HG03025 (cell line): Measurements from ENCODE around the gene ATG3.
A peak's percentile ranks its signal among the peaks of the same experiment; 100 is the strongest.
"Not testable (repeated sequence)": the region's sequence is repeated elsewhere in the genome, so short reads cannot be mapped to it uniquely, and the experiment has no call there.

Experiments
- ATAC-seq: cut with Tn5 transposase; IDR thresholded peaks from one replicate; pipeline ENCODE4 v1.9.1; 2021; ENCODE audit warnings: mild to moderate bottlenecking, moderate library complexity; ENCODE audit not compliant: unreplicated experiment, low FRiP score

ATG3 gene

DNA sequence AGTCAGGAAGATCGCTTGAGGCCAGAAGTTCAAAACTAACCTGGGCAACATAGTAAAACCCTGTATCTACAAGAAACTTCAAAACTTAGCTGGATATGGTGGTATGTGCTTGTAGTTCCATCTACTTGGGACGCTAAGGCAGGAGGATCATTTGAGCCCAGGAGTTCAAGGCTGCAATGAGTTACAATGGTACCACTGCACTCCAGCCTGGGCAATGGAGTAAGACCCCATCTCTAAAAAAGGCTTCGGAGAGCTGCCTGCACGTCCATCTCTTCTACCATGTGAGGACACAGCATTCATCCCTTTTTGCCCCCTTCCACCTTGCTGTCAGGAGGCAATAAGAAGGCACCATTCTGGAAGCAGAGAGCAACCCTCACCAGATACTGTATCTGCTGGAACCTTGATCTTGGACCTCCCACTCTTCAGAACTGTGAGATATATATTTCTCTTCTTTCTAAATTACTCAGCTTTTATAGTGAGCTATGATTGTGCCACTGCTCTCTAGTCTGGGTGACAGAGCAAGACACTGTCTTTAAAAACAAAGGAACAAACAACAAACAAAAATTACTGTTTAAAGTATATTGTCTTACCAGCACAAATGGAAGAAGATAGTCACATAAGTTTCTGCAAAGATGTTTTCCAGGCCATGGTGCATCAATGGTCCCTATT is 58.3 kb downstream of the ATG3 start:
- ATAC-seq, result no peak

DNA sequence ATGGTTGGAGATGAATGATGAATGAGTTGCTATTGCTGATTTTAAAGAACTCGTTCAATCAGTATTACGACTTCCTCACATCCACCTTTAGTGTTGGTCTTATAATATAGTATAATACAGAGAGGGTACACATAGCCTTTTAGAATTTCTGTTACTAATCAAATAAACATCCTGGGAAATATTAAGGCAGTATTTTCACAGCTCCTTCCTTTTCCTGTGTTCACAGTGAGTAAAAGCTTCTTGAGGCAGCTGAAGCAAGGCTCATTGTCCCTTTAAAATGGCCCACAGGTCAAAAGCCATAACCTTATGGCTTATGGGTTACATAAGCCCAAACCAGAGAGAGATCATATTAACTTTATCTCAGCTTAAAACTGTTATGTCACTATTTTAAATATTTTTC is 61.1 kb downstream of the ATG3 start:
- no peak for ATAC-seq

DNA sequence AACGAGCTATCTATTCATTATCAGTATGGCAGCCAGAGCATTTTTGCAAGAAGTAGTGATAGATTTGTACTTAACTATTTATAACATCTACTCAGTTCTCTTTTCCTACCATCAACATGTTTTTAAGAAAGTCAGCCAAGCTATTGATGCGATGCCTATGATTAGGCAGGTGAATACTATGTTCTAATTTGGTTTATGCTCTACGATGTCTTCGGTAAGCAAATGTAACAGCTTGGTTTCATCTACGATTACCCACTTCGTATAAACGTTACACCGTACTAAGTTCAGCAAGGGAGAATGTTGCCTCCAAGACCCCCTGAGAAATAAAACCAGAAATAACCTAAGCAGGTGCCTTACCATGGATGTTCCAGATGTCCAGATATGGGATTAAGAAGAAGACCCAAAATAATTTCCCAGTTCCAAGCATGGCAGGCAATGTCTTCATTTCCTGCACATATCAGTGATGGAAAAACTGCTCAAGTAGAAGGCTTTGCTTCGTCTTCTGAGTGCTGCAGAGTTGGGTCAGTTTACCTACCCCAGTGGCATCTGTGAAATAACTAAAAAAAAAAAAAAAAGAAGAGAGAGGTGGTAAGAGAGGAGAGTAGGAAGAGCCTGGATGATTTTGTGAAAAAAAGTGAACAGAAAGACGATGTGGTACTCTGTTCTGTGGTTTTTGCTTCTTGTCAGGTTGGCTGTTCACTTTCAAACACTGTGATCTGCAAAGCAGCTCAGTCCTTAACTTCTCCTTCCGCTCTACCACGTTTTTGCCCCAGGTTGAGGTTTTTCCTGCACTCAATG is 62.6 kb downstream of the ATG3 start, which contains the start of gene BTLA:
Gene BTLA (minus strand): TSS at position 559 of the 798 bp plus-strand sequence. CDS start 114 bp downstream, at position 445.
- ATAC-seq, result peak; percentile 54

DNA sequence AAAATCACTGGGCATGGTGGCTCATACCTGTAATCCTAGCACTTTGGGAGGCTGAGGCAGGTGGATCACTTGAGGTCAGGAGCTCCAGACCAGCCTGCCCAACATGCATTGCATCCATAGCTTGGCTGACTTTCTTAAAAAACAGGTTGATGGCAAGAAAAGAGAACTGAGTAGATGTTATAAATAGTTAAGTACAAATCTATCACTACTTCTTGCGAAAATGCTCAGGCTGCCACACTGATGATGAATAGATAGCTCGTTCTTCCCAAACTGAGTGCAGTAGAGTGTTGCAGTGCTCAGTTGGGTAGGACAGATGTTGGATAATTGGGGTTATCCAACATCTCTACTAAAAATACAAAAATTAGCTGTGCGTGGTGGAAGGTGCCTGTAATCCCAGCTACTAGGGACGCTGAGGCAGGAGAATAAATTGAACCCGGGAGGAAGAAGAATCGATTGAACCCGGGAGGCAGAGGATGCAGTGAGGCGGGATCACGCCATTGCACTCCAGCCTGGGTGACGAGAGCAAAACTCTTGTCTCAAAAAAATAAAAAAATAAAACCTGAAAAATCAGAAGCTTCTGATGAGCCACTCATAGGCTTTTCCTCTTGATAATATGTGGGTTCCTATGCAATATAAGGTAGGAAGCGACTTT is 63.7 kb downstream of the ATG3 start:
- ATAC-seq, result no peak

DNA sequence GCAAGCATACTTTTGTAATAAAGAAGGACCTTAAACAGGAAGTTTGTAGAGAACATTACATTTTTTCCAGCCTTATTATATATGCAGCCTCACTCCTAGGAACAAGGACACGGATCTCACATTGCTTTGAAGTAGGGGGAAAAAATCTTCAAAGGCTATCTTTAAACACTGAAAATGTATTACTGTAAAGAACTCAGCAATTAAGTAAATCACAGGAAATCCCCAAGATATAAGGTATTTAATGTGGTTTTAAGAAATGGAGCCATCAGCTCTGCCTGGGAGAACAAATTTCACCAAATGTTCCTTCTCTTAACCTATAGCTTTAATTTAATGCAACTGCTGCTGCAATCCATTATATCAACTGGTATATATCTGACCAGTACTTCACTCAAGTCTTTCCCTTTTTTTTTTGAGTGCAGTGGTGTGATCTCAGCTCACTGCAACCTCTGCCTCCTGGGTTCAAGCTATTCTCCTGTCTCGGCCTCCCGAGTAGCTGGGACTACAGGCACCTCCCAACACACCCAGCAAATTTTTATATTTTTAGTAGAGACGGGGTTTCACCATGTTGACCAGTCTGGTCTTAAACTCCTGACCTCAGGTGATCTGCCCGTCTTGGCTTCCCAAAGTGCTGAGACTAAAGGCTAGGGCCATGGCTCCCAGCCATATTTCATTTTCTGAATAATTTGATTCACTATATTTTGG is 65.2 kb downstream of the ATG3 start:
- no peak for ATAC-seq

DNA sequence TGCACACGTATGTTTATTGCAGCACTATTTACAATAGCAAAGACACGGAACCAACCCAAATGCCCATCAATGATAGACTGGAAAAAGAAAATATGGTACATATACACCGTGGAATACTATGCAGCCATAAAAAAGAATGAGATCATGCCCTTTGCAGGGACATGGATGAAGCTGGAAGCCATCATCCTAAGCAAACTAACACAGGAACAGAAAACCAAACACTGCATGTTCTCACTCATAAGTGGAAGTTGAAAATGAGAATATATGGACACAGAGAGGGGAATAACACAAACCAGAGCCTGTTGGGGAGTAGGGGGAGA is 67.4 kb downstream of the ATG3 start:
- ATAC-seq, result not testable (repeated sequence)

DNA sequence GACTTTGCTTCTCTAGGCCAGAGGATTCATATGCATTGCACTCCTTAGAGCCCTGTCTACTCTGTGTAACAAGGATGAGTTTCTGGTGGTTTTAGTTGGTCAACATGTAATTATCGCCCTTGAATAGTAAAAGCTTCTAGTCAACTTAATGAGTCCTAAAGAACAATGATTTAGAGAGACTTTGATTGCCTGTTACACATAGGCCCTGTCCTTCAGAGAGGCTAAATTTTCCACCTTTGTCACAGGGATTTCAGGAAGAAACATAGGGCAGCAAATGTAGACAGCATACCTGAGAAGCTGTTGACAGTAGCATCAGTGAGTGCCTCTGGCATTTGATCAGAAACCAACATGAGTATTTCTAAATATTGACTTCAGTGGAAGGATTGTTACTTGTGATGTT is 69.6 kb downstream of the ATG3 start:
- no peak for ATAC-seq

DNA sequence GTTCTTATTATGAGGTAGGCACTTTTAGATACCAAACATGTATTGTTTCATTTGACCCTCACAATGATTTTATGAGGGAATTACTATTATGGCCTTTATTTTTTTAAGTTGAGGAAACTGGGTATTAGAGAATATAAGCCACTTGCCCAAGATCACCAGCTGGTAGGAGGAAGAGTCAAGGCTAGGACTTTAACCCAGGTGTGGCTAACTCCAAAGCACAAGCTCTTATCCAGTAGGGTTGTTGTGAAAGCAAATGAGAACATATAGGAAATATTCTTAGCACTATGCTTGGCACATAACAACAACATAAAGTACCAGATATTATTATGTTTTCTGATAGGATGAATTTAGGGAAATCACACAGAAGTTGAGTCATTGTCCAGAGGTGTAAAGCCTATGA is 70.4 kb downstream of the ATG3 start:
- ATAC-seq, result no peak

DNA sequence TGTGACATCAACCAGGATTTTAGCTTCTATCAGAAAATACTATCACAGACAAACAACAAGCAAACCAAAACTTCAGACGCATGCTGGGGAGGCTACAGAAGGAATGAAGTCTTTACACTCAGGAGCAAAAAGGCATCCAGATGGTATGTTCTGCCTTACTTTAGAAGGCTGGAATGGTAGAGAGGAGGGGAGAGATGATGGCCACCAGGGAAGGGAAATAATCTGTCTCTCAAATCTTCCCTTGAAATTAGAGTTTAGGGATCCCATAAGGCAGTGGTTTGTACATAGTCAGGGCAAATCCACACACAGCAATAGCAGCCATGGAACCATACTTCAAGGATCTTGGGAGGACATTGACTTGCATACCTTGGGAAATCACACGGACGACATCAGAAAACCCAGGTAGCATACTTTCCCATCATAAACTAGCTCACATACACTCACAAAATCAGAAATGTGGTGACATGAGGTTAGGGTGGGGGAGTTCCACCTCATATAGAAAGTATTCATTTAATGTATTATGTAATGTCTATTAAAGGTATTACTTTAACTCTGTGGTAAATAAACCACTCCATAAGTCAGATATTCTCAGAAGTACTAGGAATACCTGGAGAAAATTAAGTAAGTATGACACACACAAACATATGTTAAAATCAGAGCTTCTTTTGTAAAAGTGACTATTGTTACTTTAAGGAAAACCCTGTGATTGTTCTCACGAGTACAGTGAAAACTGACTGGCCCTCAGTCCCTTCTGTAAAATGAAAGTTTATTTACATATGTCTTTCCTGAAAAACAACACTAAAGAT is 71.9 kb downstream of the ATG3 start:
- ATAC-seq, result no peak

DNA sequence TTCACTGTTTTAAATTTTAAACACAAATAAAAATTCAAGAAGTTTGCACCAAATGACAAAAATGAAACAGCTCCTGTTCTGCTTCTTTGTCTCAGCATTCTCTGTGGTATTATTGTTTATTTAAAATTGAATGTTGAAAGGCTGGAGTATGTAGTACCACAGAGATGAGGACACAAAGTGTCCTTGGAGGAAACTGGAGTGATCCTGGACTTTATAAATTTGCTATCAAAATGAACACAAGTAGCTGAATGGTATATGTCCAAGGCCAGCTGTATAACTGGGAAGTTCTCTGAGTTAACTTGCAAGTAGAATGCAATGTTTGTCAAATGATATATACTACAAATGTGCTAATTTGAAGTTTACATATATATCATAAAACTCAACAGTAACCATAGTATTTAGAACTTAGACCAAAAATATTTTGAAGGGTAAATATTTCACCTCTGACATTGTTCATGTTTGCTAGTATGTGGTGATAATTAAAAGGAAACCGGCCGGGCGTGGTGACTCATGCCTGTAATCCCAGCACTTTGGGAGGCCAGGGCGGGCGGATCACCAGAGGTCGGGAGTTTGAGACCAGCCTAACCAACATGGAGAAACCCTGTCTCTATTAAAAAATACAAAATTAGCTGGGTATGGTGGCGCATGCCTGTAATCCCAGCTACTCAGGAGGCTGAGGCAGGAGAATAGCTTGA is 74.8 kb downstream of the ATG3 start:
- ATAC-seq, result no peak

DNA sequence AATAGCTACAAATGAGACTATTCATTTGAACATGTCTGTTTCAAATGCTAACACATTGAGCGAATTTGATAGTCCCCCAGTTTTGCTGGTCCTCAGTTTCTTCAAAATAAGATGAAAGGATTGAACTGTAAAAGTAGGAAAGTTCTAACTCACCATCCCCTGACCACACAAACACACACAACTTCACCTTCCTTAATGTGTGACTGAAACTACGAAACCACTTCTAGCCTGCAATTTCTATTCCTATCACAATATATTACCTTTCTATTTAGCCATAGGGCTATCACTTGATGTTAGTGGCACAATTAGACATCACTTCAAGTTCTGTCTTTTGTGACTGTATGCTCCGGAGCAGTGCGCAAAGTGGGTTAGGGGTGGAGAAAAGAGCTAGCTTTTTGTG is 77.4 kb downstream of the ATG3 start:
- ATAC-seq, result no peak

DNA sequence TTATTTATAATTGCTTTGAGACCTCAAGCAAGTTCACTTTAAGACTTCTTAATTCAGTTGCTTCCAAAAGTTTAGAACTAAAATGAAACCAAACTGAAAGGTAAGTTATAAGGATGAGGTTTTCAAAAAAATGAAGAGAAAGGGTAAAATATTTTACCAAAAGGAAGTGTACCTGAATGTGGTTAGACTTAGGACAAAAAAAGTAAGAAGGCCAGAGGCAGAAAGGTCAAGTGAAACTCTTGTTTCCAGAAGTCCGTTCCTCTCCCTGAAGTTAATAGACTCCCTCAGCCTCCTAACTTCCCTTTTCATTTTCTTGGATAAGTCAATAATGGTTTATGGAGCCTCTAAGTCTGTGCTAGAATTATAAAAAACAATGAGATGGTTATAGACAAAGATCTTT is 79.1 kb downstream of the ATG3 start:
- ATAC-seq, result no peak
